Body of pancreas (tissue), 4 donors: ENCODE results near the gene DNAJC30.
"Not testable (repeated sequence)": the region's sequence is repeated elsewhere in the genome, so short reads cannot be mapped to it uniquely, and the experiment has no call there.

ENCODE experiments used
- CTCF ChIP-seq, 7 experiments: fragments of 450-650 bp in 4 of 7; fragments of 200-600 bp in 3 of 7; sonication (generic) in 3 of 7; IDR thresholded peaks; one replicate each; pipeline ENCODE4 v1.5.1; 2016 to 2019; ENCODE audit warnings: antibody characterized with exemption in 7 of 7
- POLR2A ChIP-seq, 3 donors: fragments of 450-650 bp; IDR thresholded peaks; one replicate each; pipeline ENCODE4 v1.6.1; 2016; ENCODE audit warnings: antibody characterized with exemption in 3 of 3, mild to moderate bottlenecking in 2 of 3

DNA sequence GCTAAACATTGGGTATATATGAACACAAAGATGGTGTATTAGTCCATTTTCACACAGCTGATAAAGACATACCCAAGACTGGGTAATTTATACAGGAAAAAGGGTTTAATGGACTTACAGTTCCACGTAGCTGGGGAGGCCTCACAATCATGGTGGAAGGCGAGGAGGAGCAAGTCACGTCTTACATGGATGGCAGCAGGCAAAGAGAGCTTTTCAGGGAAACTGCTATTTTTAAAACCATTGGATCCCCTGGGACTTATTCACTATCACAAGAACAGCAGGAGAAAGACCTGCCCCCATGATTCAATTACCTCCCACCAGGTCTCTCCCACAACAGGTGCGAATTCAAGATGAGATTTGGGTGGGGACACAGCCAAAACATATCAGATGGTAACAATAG, 27.9 kb downstream of the DNAJC30 start:
- not testable (repeated sequence) for TF ChIP-seq CTCF, POLR2A (IDR thresholded peaks at IDR 0.05)
